GM21447 (cell line): ENCODE results near the gene CYTH2.

ENCODE experiments used
- ATAC-seq: cut with Tn5 transposase; IDR thresholded peaks from one replicate; pipeline ENCODE4 v1.9.1; 2021; ENCODE audit not compliant: unreplicated experiment

Gene CYTH2

DNA sequence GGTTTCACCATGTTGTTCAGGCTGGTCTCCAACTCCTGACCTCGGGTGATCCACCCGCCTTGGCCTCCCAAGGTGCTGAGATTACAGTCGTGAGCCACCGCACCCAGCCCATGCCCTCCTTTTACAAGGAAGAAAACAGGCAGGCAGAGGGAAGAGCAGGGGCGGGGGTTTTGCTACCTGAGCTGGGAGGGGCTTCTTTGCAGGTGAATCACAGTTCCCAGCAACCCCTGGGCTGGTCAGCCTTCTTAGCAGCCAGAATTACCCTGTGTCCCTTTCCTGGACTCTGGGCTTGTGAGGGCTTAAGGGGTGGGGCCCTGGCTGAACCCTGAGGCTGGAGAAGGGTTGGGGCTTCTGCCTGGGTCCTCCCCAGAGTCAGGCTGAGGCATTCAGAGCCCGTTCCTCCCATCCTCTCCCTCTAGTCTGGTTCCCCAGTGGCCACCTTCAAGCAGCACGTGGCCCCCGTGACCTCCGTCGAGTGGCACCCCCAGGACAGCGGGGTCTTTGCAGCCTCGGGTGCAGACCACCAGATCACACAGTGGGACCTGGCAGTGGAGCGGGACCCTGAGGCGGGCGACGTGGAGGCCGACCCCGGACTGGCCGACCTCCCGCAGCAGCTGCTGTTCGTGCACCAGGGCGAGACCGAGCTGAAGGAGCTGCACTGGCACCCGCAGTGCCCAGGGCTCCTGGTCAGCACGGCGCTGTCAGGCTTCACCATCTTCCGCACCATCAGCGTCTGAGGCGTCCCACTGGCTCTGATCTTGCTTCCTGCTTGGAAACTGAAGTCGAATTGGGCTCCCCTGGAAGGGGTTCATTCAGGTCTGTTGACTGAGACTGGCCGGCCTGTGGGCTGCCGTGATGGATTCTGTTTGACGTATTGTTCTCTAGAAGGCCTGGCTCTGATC, 16.6 kb upstream of the CYTH2 start:
- no peak for ATAC-seq

DNA sequence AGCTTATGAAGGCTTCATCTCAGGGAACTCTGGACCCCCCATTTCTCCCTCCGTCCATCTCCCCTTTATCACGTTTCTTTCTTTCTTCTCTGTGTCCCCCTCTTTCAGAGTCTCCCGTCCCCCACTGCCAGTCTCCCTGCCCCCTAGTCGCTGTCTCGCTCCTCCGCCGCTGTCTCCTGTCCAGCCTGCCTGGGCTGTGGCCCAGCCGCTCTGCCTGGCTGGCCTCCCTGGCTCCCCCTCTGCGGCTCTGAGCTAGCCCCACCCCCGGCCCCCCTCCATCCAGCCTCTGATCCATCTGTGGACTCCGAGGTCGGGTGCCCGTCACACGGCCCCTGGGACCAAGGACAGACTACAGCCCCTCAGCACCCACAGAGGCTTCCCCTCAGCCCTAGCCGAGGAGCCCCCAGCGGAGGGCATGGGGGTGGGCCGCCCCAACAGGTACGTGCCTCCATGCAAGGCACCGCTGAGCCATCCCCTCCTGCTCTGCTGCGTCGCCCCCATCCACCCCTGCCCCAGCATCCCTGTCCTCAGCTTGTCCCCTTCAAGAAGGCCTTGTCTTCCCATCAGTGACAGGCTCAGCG, 14.9 kb upstream of the CYTH2 start:
- no peak for ATAC-seq

DNA sequence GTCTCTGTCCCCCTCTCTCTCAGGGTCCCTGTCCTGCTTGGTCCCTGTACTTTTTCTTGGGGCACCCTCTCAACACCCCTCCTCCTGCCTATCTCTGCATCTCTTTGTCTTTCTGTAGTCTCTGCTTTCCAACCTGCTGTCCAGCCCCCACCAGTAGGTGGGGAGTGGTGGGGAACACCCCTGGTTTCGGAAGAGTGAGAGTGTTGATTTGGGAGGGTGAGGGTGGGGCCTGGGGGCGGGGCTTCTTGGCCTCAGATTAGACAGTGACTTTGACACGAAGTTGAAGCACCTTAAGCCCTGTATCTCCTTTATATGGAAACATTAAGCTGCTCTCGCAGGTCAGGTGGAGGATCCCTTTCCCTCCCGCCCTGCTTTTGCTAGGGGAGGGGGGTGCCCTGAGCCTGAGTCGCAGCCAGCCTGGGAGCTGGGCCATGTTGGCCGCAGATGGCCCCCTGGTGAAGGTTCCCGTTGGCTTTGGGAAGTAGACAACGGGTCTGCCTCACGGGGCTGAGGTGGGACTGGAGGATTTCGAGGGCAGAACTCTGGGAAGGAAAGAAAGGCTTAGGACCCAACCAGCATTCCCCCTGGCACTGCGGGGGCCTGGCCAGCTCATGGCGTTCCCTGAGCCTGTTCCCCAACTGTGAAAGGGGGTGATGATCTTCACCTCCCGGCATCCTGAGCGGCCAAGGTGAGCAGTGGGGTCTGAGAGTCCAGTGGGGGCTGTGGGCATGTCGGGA, 13.8 kb upstream of the CYTH2 start, which contains the start of gene KCNJ14:
KCNJ14 (plus strand) TSS at position 404 of the 737 bp plus-strand sequence. CDS start 6,151 bp downstream, outside the sequence.
- no peak for ATAC-seq

DNA sequence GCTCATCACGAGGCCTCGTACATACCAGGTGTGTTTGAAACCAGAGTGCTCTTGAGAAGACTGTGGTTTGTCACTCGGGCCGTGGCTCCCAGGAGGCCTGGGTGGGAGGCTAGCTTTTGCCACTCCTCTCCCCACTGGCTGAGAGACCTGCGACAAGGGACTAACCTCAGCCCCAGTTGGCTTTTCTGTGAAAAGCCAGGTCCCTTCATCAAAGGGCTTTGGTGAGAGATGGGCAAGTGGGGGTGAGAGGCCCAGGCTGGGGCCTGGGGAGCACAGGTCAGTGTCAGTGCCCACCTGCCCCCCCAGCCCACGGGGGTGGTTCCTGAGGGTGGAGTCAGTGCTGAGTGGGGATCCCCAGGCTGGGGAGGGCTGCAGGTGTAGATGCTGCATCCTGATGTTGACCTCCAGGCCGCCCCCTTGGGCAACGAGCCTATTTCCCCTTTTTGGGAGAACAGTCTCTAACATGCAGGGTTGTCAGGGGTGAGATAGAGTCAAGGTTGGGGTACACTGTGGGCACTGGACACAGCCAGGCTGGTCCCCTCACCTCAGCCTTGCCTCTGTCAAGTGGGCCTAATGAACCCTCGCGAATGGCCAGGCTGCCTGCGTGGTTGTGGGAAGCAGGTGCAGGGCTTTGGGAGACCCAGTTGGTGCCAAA, 13.1 kb upstream of the CYTH2 start:
- no peak for ATAC-seq

DNA sequence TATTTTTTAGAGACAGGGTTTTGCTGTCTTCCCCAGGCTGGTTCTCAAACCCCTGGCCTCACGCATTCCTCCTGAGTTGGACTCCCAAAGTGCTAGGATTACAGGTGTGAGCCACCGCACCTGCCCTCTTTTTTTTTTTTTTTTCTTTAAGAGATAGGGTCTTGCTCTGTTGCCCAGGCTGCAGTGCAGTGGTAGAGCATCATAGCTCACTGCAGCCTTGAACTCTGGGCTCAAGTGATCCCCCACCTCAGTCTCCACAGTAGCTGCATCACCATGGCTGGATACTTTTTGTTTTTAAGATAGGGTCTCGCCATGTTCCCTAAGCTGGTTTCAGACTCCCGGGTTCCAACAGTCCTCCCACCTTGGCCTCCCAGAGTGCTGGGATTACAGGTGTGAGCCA, 12.3 kb upstream of the CYTH2 start:
- ATAC-seq, result no peak

- ATAC-seq, result no peak
These were observed 11.2 kb upstream of the CYTH2 start for GRCh38 chr19:48458016-48458415.

DNA sequence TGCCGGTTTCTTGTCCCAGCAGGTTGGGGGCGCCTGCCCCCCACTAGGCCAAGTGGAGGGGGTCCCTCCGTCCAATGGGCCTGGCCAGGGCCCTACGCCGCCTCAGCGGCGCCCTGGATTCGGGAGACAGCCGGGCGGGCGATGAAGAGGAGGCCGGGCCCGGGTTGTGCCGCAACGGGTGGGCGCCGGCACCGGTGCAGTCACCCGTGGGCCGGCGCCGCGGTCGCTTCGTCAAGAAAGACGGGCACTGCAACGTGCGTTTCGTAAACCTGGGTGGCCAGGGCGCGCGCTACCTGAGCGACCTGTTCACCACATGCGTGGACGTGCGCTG, 7.6 kb upstream of the CYTH2 start:
- no peak for ATAC-seq

- ATAC-seq, result no peak
These were observed 7.0 kb upstream of the CYTH2 start for GRCh38 chr19:48461982-48462655.

DNA sequence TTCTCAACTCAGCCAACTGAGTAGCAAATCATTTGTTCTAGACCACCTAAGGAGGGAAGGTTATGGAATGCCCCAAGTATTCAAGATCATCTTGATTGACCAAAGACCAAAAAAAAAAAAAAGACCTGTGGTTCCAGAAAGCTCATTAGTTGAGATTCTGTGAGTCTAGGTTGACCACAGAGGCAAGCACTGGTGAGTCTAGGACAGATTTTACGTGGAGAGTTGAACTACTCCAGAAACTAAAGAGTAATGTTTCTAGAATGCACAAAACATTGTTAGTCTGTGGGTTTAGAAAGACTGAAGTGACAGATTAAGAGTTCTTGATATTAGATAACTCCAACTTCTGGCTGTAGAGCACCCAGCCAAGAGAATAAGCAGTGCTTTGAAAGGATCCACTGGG, 4.0 kb upstream of the CYTH2 start:
- no peak for ATAC-seq

DNA sequence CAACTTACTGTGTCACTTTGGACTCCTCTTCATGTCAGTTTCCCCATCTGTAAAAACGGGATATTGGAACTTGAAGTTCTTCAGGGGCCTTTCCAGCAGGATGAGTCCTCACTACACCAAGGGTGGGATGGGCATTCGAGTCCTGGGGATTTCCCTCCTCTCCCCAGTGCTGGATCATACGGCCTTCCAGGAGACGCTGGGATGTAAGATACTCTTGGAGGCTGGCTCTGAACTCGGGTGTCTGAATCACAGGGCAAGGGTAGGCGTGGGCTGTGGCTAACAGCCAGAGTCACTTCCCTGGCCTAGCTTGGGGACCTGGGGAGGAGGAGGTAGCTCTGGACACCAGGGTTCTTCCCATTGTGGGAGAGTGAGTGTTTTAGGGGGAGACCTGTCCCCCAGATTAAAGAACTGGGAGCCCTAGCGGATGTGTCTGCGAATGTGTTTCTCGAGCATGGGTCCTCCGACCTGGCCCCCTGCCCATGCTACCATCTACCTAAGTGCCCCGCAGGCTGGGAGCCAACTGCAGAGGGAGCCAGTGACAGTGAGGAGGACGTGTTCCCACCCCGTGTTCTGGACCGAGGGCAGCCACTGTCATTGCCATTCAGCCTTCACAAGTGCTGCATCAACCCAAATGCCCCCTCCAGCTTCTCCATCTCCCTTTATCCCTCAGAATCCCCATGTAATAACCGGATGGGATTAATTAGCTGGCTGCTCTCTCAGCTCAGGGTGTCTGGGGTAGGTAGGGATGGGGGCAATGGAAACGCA, 2.4 kb upstream of the CYTH2 start:
- ATAC-seq, result no peak

- ATAC-seq, result peak; percentile 91
These were observed 339 bp upstream of the CYTH2 start for GRCh38 chr19:48468772-48469288.

DNA sequence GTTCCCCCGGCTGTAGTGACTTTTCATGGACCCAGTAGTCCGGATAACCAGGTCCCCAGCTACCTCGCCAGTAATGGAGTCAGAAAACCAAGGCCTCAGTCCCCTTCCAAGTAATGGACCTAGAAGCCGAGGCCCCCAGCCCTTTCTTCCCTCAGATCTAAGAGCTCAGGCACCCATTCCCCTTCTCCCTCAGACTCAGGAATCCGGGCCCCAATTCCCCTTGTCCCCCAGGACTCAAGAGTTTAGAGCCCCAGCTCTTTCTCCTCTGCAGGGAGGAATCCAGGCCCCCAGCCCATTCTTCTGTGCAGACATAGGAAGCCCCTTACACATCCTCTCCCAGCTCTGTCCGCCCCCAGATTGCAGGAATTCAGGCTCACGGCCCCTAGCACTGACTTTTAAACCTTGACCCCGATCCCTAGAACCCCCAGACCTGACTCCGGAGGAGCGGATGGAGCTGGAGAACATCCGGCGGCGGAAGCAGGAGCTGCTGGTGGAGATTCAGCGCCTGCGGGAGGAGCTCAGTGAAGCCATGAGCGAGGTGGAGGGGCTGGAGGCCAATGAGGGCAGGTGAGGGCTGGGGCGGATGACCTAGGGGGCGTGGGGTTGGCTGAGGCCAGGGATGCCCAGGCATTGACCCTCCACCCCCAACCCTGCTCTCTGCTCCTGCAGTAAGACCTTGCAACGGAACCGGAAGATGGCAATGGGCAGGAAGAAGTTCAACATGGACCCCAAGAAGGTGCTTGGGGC, 938 bp downstream of the CYTH2 start:
- ATAC-seq, result no peak

- no peak for ATAC-seq
These were observed 1.7 kb downstream of the CYTH2 start for GRCh38 chr19:48470856-48471255.

DNA sequence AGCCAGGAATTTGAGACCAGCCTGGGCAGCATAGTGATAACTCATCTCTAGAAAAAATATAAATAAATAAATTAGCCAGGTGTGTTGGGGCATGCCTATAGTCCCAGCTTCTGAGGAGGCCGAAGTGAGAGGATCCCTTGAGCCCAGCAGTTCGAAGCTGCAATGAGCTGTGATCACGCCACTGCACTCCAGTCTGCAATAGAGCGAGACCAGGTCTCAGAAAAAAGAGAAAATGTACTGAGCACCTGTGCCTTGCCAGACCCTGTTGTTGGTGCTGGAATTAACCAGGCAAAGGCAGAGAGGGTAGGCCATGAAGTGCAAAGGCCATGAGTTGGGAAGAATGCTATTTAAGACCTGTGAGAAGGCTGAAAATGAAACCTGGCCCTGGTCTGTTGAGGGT, 2.7 kb downstream of the CYTH2 start:
- no peak for ATAC-seq

DNA sequence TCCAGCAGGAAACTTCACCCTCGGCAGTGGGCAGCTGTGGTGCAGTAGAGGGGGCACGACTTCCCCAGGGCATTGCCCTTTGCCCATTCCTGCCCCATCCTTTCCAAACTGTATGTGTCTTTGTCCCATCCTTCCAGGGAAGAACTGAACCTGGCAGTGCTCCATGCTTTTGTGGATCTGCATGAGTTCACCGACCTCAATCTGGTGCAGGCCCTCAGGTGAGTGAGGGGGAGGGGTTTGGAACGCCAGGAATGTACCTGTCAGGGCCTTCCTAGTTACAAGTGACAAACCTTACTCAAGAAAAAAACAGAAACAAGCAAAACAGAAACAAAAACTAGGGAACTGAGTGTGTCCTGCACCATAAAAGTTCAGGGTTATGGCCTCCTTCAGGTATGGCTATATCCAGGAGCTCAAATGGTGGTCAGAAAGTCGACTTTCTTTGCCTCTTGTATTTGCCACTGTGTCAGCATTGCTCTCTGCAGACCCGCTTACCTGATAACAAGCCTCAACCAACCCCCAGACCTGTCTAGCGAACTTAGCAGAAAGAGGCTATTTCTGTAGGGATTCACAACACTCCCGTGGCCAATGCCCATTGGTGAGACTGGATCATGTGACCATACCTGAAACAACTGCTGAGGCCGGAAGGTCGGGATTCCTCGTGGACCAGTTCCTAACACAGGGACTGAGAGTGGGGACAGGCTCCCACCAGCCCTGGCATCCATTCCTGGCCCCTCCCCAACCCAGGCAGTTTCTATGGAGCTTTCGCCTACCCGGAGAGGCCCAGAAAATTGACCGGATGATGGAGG, 4.2 kb downstream of the CYTH2 start:
- no peak for ATAC-seq

GRCh38 chr19:48474084-48474592, 5.0 kb downstream of the CYTH2 start:
- no peak for ATAC-seq

DNA sequence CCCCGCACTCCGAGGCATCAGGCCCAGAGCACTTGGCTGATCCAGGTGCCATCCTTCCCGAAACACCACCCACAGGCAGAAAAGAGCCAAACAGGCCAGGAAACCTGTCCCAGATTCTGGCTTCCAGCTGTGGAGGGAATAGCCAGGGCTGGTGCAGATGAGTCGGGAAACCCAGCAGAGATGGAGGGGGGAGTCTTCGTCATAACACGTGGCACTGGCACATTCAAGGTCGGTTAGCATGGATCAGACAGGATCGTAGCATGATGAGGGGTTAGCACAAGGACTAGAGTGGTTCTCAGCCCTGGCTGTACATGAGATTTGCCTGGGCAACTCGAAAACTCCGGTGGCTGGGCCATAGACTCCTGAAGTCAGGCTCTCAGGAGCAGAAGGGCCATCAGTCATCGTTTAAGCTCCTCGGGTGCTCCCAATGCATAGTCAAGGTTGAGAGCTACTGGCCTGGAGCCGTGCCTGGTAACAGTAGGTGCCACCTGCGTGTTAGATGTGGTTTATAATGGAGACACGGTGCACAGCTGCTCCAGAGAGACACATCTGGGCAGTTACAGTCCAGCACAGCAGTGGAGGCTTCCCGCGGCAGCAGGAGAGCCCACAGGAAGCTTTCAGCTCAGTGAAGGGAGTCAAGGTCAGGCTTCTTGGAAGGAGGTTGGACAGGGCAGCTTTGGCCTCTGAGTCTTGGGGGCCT, 6.3 kb downstream of the CYTH2 start:
- ATAC-seq, result no peak

DNA sequence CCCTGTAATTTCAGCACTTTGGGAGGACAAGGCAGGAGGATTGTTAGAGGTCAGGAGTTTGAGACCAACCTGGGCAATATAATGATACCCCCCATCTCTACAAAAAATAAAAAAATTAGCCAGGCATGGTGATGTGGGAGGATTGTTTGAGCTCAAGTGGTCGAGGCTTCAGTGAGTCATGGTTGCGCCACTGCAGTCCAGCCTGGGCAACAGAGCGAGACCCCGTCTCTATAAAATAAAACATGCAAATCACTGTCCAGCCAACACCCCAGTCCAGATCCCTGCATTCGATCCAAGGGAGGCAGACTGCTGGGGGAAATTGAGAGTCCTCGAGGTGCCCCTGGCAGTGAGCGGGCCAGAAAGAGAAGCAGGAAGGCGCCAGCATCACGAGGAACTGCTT, 7.0 kb downstream of the CYTH2 start:
- no peak for ATAC-seq
